ENCODE data around the gene PCNP. TPM values are rescaled to one million over a fixed set of nuclear protein-coding genes. Genes with fewer than 3 reads are reported as not detected.

PCNP gene
- total RNA-seq, 1 experiment from 2014 or later, result 165 TPM

- Histone ChIP-seq H3K4me3 (ENCODE audit: low read depth in 2 of 2, low read length in 2 of 2) (no peak overlapping the region), H3K27ac (ENCODE audit: low read length) (no peak overlapping the region), H3K27me3 (ENCODE audit: control insufficient read depth, insufficient read depth, low read length) (no peaks in the 10 kb centered on the region), H3K9me3 (ENCODE audit: control insufficient read depth, insufficient read depth, low read depth, low read length) (no peaks in the 10 kb centered on the region), H3K36me3 (ENCODE audit: control insufficient read depth, insufficient read depth, low read length) (no peaks in the 10 kb centered on the region), H3K4me1 (ENCODE audit: control insufficient read depth, insufficient read depth, low read length) (no peaks in the 10 kb centered on the region)
- TF ChIP-seq REST (IDR thresholded peaks at IDR 0.05; ENCODE audit: insufficient read depth in 1 of 2, low read depth in 2 of 2, low read length in 1 of 2), result no peak
- intact Hi-C loops (cut with micrococcal nuclease; ENCODE audit: unreplicated experiment), result no loop called here
- DNase-seq (ENCODE audit: low read depth, low spot score) (no peak), ATAC-seq (no peak)
- no TSS peak for BruUV-seq (replicated peaks)
- ChIA-PET POLR2A (interaction anchor here (0.6 to 0.7 kb wide), 2 partner anchors 9 to 127 kb away, joined by 5 to 7 read pairs; no protein-coding TSS in a partner anchor), CTCF (no interaction called here)
- in situ Hi-C loops (cut with HindIII; ENCODE audit: low pct_unique_long_range_greater_than_20kb, low sequenced_read_pairs), result no loop called here
Observed at GRCh38 chr3:101643009-101643844, 69.2 kb downstream of the PCNP start.

Other genes with a start within 250 kb of the PCNP start
- 10.1 TPM for gene SENP7, start 61.0 kb upstream of the PCNP start, total RNA-seq (2021; ENCODE audit: unreplicated experiment)
- 35.0 TPM for gene TRMT10C, start 12.3 kb upstream of the PCNP start, total RNA-seq (2021; ENCODE audit: unreplicated experiment)
- 20.1 TPM for gene ZBTB11, start 103.0 kb downstream of the PCNP start, total RNA-seq (2021; ENCODE audit: unreplicated experiment)
- 1,155 TPM for gene RPL24, start 112.5 kb downstream of the PCNP start, total RNA-seq (2021; ENCODE audit: unreplicated experiment)
- gene CEP97, start 150.4 kb downstream of the PCNP start, total RNA-seq (2021; ENCODE audit: unreplicated experiment), result 17.4 TPM
- 30.4 TPM for gene NXPE3, start 205.0 kb downstream of the PCNP start, total RNA-seq (2021; ENCODE audit: unreplicated experiment)